ENCODE results near the gene PTH1R. TPM values are rescaled to one million over a fixed set of nuclear protein-coding genes. Genes with fewer than 3 reads are reported as not detected.

The PTH1R gene
- total and polyA plus RNA-seq, 7 experiments from 2014 or later: not detected

DNA sequence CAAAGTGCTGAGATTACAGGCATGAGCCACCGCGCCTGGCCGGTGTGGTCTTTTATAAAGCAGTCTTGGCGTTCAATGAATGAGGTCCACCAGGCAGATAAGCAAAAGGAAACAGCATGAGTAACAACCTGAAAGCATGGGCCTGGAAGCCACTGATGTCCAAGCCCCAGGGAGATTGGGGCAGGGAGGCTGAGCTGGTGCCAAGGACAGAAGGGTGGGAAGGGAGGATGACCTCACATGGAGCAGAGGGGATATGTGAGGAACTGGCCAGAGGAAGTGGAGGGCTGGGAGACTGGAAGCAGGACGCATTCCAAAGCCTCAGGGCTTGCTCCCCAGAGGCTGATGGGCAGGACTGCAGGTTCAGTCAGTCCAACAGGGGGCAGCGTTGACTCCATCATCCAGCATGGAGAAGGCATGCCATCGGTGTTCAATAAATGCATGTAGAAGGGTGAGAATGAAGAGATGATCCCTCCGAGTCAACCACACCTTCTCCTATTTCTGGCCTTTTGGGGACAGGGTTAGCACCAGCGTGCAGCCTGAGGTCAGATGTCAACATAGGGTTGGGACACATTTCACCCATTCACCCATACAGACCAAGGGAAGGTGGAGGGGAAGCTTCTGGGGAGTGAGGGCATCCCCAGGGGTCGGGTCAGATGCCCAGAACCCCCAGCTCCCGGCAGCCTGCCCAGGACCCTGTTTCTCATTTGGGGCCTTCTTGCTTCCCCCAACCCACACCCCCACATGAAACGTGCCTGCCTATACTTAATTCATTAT lies 29.1 kb upstream of the PTH1R start:
- Mint-ChIP-seq H3K36me3 (no peaks in the 10 kb centered on the region), H3K4me3 (peak overlapping the region in 1 of 10 donors; percentile 70), H3K9me3 (peaks cover 0 to 4% (median 0%) of the 10 kb centered on the region in 11 donors), H3K27ac (peak overlapping the region in 1 of 9 donors; percentile 47), H3K4me1 (peaks cover 0 to 14% (median 5%) of the 10 kb centered on the region in 7 donors), H3K27me3 (peaks cover 0 to 17% (median 0%) of the 10 kb centered on the region in 5 donors)
- no peaks in the 10 kb centered on the region for H3K27me3 ChIP-seq (ENCODE audit: control insufficient read depth in 2 of 2, insufficient read depth in 2 of 2, low read length in 2 of 2)
- peak in 3 of 9 donors; percentile 9 to 24 (median 17) for DNase-seq
- intact Hi-C loops (cut with micrococcal nuclease): loop anchor here in 1 of 2 donors (5.0 kb wide), 1 partner anchor 156 kb away; the partner anchor contains the start of gene ALS2CL
- no peaks in the 10 kb centered on the region for H3K9me3 ChIP-seq (ENCODE audit: control insufficient read depth in 2 of 3, low read length in 3 of 3)
- H3K4me3 ChIP-seq (ENCODE audit: low read length): no peak overlapping the region
- CTCF ChIA-PET: no interaction called here
- no peak for ATAC-seq
- POLR2A ChIA-PET: no interaction called here
- no peaks in the 10 kb centered on the region for H3K36me3 ChIP-seq (ENCODE audit: control insufficient read depth in 2 of 3, insufficient read depth in 3 of 3, low read length in 3 of 3)
- peaks cover 0 to 11% of the 10 kb centered on the region in 2 donors for H3K4me1 ChIP-seq (ENCODE audit: control insufficient read depth in 2 of 2, insufficient read depth in 2 of 2, low read length in 2 of 2)
- H3K27ac ChIP-seq (ENCODE audit: low read depth, low read length): no peak overlapping the region

- Histone ChIP-seq H3K27me3 (ENCODE audit: control insufficient read depth in 2 of 2, insufficient read depth in 2 of 2, low read length in 2 of 2) (no peaks in the 10 kb centered on the region), H3K9me3 (ENCODE audit: control insufficient read depth in 2 of 3, low read length in 3 of 3) (no peaks in the 10 kb centered on the region), H3K27ac (ENCODE audit: low read depth, low read length) (no peak overlapping the region), H3K4me3 (ENCODE audit: low read length) (no peak overlapping the region), H3K36me3 (ENCODE audit: control insufficient read depth in 2 of 3, insufficient read depth in 3 of 3, low read length in 3 of 3) (no peaks in the 10 kb centered on the region), H3K4me1 (ENCODE audit: control insufficient read depth in 2 of 2, insufficient read depth in 2 of 2, low read length in 2 of 2) (peaks cover 0 to 11% of the 10 kb centered on the region in 2 donors)
- peak in 1 of 9 donors; percentile 6 for DNase-seq
- intact Hi-C loops (cut with micrococcal nuclease): loop anchor here in 1 of 2 donors (5.0 kb wide), 1 partner anchor 157 kb away; the partner anchor contains the start of gene ALS2CL
- ChIA-PET POLR2A (no interaction called here), CTCF (no interaction called here)
- peak overlapping the region in 1 of 10 donors; percentile 71 for H3K4me3 Mint-ChIP-seq
- H3K27me3 Mint-ChIP-seq: peaks cover 0 to 12% (median 0%) of the 10 kb centered on the region in 5 donors
- ATAC-seq: no peak
- no peaks in the 10 kb centered on the region for H3K9me3 Mint-ChIP-seq
- no peak overlapping the region for H3K27ac Mint-ChIP-seq
- H3K36me3 Mint-ChIP-seq: no peaks in the 10 kb centered on the region
- peaks cover 0 to 14% (median 5%) of the 10 kb centered on the region in 7 donors for H3K4me1 Mint-ChIP-seq
Measured at GRCh38 chr3:46849045-46849631, 28.4 kb upstream of the PTH1R start.

DNA sequence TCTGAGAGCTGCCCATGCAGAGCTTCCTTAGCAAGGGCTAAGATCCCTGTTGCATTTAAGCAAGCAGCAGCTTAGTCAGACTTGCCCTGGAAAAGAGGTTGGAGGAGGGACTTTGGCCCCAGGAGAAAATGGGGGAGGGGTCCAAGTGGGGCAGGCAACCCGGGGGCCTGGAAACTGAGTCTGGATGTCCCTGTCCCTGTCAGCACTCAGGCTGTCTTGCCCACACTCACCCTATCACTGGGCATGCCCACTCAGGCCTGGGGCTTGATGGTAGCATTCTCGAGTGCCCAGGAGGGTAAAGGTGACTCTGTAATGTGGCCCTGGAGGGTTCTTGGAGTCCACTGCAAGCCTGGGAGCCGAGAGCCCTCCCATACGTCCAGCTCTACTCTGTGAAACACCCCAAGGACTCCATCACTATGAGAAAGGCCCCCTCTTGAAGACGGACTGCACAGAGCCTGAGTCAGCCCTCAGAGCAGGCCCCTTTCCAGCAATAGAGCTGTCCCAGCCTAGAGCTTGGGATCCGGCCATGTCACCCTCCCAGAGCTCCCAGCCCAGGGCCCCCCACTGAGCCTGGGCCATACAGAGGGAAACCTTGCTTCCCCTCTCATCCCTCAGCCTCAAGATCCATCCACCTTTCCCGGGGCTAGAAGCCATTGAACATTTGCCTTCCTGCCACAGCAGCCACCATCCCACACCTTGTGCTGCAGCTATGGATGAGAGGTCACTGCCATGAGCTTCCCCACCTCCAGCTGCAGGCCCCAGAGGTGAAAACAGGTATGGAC lies 27.6 kb upstream of the PTH1R start:
- Mint-ChIP-seq H3K4me1 (peaks cover 0 to 13% (median 4%) of the 10 kb centered on the region in 7 donors), H3K27me3 (peaks cover 0 to 6% (median 0%) of the 10 kb centered on the region in 5 donors), H3K27ac (no peak overlapping the region), H3K4me3 (no peak overlapping the region), H3K9me3 (no peaks in the 10 kb centered on the region), H3K36me3 (no peaks in the 10 kb centered on the region)
- Histone ChIP-seq H3K4me3 (ENCODE audit: low read length) (no peak overlapping the region), H3K27me3 (ENCODE audit: control insufficient read depth in 2 of 2, insufficient read depth in 2 of 2, low read length in 2 of 2) (no peaks in the 10 kb centered on the region), H3K27ac (ENCODE audit: low read depth, low read length) (no peak overlapping the region), H3K9me3 (ENCODE audit: control insufficient read depth in 2 of 3, low read length in 3 of 3) (no peaks in the 10 kb centered on the region), H3K4me1 (ENCODE audit: control insufficient read depth in 2 of 2, insufficient read depth in 2 of 2, low read length in 2 of 2) (peaks cover 0 to 11% of the 10 kb centered on the region in 2 donors), H3K36me3 (ENCODE audit: control insufficient read depth in 2 of 3, insufficient read depth in 3 of 3, low read length in 3 of 3) (no peaks in the 10 kb centered on the region)
- ATAC-seq: no peak
- CTCF ChIA-PET: no interaction called here
- DNase-seq: peak in 2 of 9 donors; percentile 3 to 19
- intact Hi-C loops (cut with micrococcal nuclease): loop anchor here (5.0 kb wide), 2 partner anchors 158 to 522 kb away; partner anchors contain the start of gene ALS2CL (in 1 of the 2)
- POLR2A ChIA-PET: no interaction called here

DNA sequence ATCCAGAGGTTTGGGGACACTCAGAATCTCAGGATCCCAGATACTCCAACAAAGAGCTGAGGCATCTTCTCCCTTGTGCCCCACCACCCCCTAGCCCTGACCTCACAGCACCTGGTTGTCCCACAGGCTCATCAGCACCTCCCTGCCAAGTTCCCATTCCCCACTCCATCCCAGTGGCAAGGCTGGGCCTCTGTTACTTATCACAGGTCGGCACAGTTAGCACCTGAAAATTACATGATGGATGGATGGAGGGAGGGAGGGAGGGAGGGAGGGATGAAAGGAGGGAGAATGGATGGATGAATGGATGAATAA lies 27.1 kb upstream of the PTH1R start:
- Histone ChIP-seq H3K27ac (ENCODE audit: low read depth, low read length) (no peak overlapping the region), H3K4me1 (ENCODE audit: control insufficient read depth in 2 of 2, insufficient read depth in 2 of 2, low read length in 2 of 2) (peaks cover 0 to 8% of the 10 kb centered on the region in 2 donors), H3K27me3 (ENCODE audit: control insufficient read depth in 2 of 2, insufficient read depth in 2 of 2, low read length in 2 of 2) (no peaks in the 10 kb centered on the region), H3K36me3 (ENCODE audit: control insufficient read depth in 2 of 3, insufficient read depth in 3 of 3, low read length in 3 of 3) (no peaks in the 10 kb centered on the region), H3K9me3 (ENCODE audit: control insufficient read depth in 2 of 3, low read length in 3 of 3) (no peaks in the 10 kb centered on the region), H3K4me3 (ENCODE audit: low read length) (no peak overlapping the region)
- intact Hi-C loops (cut with micrococcal nuclease): loop anchor here in 1 of 2 donors (5.0 kb wide), 1 partner anchor 522 kb away; no protein-coding TSS in a partner anchor
- ChIA-PET CTCF (no interaction called here), POLR2A (no interaction called here)
- Mint-ChIP-seq H3K9me3 (no peaks in the 10 kb centered on the region), H3K36me3 (no peaks in the 10 kb centered on the region), H3K27ac (no peak overlapping the region), H3K27me3 (peaks cover 0 to under 1% (median 0%) of the 10 kb centered on the region in 5 donors), H3K4me1 (peaks cover 0 to 9% (median 0%) of the 10 kb centered on the region in 7 donors), H3K4me3 (no peak overlapping the region)
- ATAC-seq: no peak
- no peak for DNase-seq

DNA sequence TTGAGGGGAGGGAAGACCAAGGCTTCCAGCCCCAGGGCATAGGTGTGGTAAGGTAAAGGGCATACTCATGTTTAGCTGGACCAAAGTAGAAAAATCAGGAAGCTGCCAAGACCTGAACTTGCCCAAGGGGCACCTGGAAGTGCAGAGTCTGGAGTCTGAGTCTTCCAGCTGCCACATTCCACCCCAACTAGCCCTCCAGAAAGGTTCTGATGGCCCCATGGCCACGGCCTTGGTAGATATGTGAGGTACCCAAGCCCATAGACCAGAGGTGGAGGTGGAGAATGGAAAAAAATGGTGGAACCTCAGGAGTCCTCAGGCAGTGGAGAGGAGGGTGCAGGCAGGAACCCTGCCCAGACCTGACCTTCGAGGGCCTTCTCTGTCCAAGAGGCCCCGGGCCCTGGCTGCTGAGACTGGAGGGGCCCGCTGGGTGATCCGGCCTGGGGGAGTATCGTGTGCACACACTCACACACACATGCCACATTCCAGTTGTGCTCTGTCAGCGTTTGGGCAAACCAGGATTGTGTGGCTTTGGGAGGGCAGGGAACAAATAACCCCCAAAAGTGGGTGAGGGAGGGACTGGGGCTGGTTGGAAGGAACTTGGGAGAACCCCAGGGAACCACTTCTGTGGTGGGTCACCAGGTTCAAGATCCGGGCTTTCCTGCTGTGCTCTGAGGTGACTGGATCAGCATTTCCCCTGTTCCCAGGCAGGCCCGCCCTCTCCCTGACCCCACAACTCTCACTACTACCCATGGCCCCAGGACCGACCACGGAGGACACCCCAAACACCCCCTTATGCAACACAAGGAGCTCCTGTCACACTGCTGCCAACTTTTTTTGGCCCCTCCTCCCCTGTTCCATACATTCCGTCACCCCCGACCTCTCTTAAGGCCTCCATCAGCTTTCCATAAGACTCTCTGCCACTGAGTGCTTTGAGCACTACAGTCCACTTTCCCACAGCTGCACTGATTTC lies 25.9 kb upstream of the PTH1R start:
- H3K9me3 ChIP-seq (ENCODE audit: control insufficient read depth in 2 of 3, low read length in 3 of 3): no peaks in the 10 kb centered on the region
- DNase-seq (peak in 1 of 9 donors; percentile 9), ATAC-seq (no peak)
- H3K27me3 ChIP-seq (ENCODE audit: control insufficient read depth in 2 of 2, insufficient read depth in 2 of 2, low read length in 2 of 2): no peaks in the 10 kb centered on the region
- peaks cover 0 to 6% (median 0%) of the 10 kb centered on the region in 7 donors for H3K4me1 Mint-ChIP-seq
- no peak overlapping the region for H3K27ac ChIP-seq (ENCODE audit: low read depth, low read length)
- POLR2A ChIA-PET: no interaction called here
- H3K27ac Mint-ChIP-seq: peak overlapping the region in 1 of 9 donors; percentile 31
- intact Hi-C loops (cut with micrococcal nuclease): loop anchor here in 1 of 2 donors (5.0 kb wide), 1 partner anchor 521 kb away; no protein-coding TSS in a partner anchor
- H3K9me3 Mint-ChIP-seq: no peaks in the 10 kb centered on the region
- H3K4me3 ChIP-seq (ENCODE audit: low read length): no peak overlapping the region
- H3K4me3 Mint-ChIP-seq: no peak overlapping the region
- peaks cover 0 to 2% of the 10 kb centered on the region in 2 donors for H3K4me1 ChIP-seq (ENCODE audit: control insufficient read depth in 2 of 2, insufficient read depth in 2 of 2, low read length in 2 of 2)
- no peaks in the 10 kb centered on the region for H3K36me3 ChIP-seq (ENCODE audit: control insufficient read depth in 2 of 3, insufficient read depth in 3 of 3, low read length in 3 of 3)
- CTCF ChIA-PET: no interaction called here
- peaks cover 0 to 6% (median 0%) of the 10 kb centered on the region in 5 donors for H3K27me3 Mint-ChIP-seq
- H3K36me3 Mint-ChIP-seq: no peaks in the 10 kb centered on the region

DNA sequence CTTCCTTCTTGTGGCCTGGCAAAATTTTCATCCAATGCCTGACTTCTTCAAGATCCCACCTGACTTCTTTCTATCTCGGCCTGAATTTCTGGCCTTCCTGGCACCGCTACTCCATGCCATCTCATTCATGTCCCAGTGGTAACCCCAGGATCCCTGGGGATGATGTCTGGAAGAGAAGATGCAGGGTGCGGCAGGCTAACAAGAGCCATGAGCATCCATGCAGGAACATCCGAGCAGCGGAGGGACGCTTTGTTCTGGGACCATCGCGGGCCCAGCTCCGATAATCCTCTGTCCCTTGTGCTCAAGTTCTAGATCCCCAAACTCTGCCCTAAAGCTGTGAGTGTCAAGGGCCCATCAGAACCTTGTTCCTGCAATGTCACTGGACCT lies 25.2 kb upstream of the PTH1R start:
- ChIA-PET CTCF (no interaction called here), POLR2A (no interaction called here)
- H3K9me3 Mint-ChIP-seq: no peaks in the 10 kb centered on the region
- no peaks in the 10 kb centered on the region for H3K27me3 ChIP-seq (ENCODE audit: control insufficient read depth in 2 of 2, insufficient read depth in 2 of 2, low read length in 2 of 2)
- H3K4me1 Mint-ChIP-seq: peaks cover 0 to 7% (median 0%) of the 10 kb centered on the region in 7 donors
- no peaks in the 10 kb centered on the region for H3K36me3 Mint-ChIP-seq
- no peak overlapping the region for H3K4me3 Mint-ChIP-seq
- DNase-seq: no peak
- no peak overlapping the region for H3K27ac ChIP-seq (ENCODE audit: low read depth, low read length)
- intact Hi-C loops (cut with micrococcal nuclease): loop anchor here in 1 of 2 donors (5.0 kb wide), 1 partner anchor 520 kb away; no protein-coding TSS in a partner anchor
- H3K27ac Mint-ChIP-seq: no peak overlapping the region
- H3K4me1 ChIP-seq (ENCODE audit: control insufficient read depth in 2 of 2, insufficient read depth in 2 of 2, low read length in 2 of 2): no peaks in the 10 kb centered on the region
- no peaks in the 10 kb centered on the region for H3K9me3 ChIP-seq (ENCODE audit: control insufficient read depth in 2 of 3, low read length in 3 of 3)
- no peaks in the 10 kb centered on the region for H3K36me3 ChIP-seq (ENCODE audit: control insufficient read depth in 2 of 3, insufficient read depth in 3 of 3, low read length in 3 of 3)
- H3K4me3 ChIP-seq (ENCODE audit: low read length): no peak overlapping the region
- no peak for ATAC-seq
- H3K27me3 Mint-ChIP-seq: peaks cover 0 to 11% (median 0%) of the 10 kb centered on the region in 5 donors
